H9 (cell line): Measurements from ENCODE around the gene ZBTB20. TPM values are rescaled to one million over a fixed set of nuclear protein-coding genes. Genes with fewer than 3 reads are reported as not detected.

Source experiments
- DNase-seq: peaks from one replicate; pipeline ENCODE4 v3.0.0-alpha.2; 2017
- H2AFZ ChIP-seq: one replicate; pipeline ENCODE4 v1.6.1; 2013; ENCODE audit warnings: mild to moderate bottlenecking, low read length, control low read depth, moderate library complexity
- H2AK5ac ChIP-seq: 2 replicates; pipeline ENCODE4 v1.6.1; 2013; ENCODE audit warnings: low read length, control low read depth, mixed read lengths; ENCODE audit not compliant: insufficient read length
- H2BK120ac ChIP-seq: one replicate; pipeline ENCODE4 v1.6.1; 2013; ENCODE audit warnings: low read depth, mild to moderate bottlenecking, low read length, control low read depth, inconsistent platforms; ENCODE audit not compliant: poor library complexity, severe bottlenecking
- H2BK12ac ChIP-seq: 2 replicates; pipeline ENCODE4 v1.6.1; 2013; ENCODE audit warnings: low read length, control low read depth, mixed read lengths, low read depth; ENCODE audit not compliant: insufficient read length
- H2BK15ac ChIP-seq: 2 replicates; pipeline ENCODE4 v1.6.1; 2013; ENCODE audit warnings: low read depth, low read length, control low read depth
- H2BK20ac ChIP-seq: one replicate; pipeline ENCODE4 v1.6.1; 2013; ENCODE audit warnings: low read depth, mild to moderate bottlenecking, low read length, control low read depth, inconsistent platforms; ENCODE audit not compliant: poor library complexity, severe bottlenecking
- H2BK5ac ChIP-seq: 2 replicates; pipeline ENCODE4 v1.6.1; 2013; ENCODE audit warnings: low read length, control low read depth, mixed read lengths; ENCODE audit not compliant: insufficient read length
- H3K14ac ChIP-seq: 2 replicates; pipeline ENCODE4 v1.6.1; 2013; ENCODE audit warnings: low read length, control low read depth; ENCODE audit not compliant: insufficient read depth
- H3K18ac ChIP-seq: 2 replicates; pipeline ENCODE4 v1.6.1; 2013; ENCODE audit warnings: low read depth, mild to moderate bottlenecking, mixed read lengths, low read length, control low read depth; ENCODE audit not compliant: insufficient read length
- H3K23ac ChIP-seq: 2 replicates; pipeline ENCODE4 v1.6.1; 2013; ENCODE audit warnings: low read length, control low read depth, mixed read lengths, low read depth; ENCODE audit not compliant: insufficient read length
- H3K23me2 ChIP-seq: 2 replicates; pipeline ENCODE4 v1.6.1; 2013; ENCODE audit warnings: low read depth, mild to moderate bottlenecking, mixed read lengths, low read length, control low read depth; ENCODE audit not compliant: insufficient read length, poor library complexity, severe bottlenecking
- H3K27ac ChIP-seq: 2 replicates; pipeline ENCODE4 v1.5.1; 2013; ENCODE audit warnings: low read length, control low read depth, mixed read lengths, low read depth; ENCODE audit not compliant: insufficient read length
- H3K27me3 ChIP-seq: 2 replicates; pipeline ENCODE4 v1.6.1; 2013; ENCODE audit warnings: low read length, control low read depth, inconsistent platforms; ENCODE audit not compliant: insufficient read depth
- H3K4ac ChIP-seq: 2 replicates; pipeline ENCODE4 v1.6.1; 2013; ENCODE audit warnings: low read depth, mild to moderate bottlenecking, control low read depth, inconsistent platforms, low read length, moderate library complexity
- H3K4me1 ChIP-seq: 2 replicates; pipeline ENCODE4 v1.6.1; 2013; ENCODE audit warnings: low read length, control low read depth, inconsistent platforms; ENCODE audit not compliant: insufficient read depth
- H3K4me2 ChIP-seq: 2 replicates; pipeline ENCODE4 v1.6.1; 2013; ENCODE audit warnings: low read length, control low read depth, mixed read lengths; ENCODE audit not compliant: insufficient read length, insufficient read depth
- H3K56ac ChIP-seq: 2 replicates; pipeline ENCODE4 v1.6.1; 2013; ENCODE audit warnings: low read depth, mild to moderate bottlenecking, mixed read lengths, low read length, control low read depth; ENCODE audit not compliant: insufficient read length
- H3K79me1 ChIP-seq: 2 replicates; pipeline ENCODE4 v1.6.1; 2013; ENCODE audit warnings: low read depth, mild to moderate bottlenecking, moderate library complexity, low read length, control low read depth, inconsistent platforms; ENCODE audit not compliant: insufficient read depth, poor library complexity, severe bottlenecking
- H3K79me2 ChIP-seq: 2 replicates; pipeline ENCODE4 v1.6.1; 2013; ENCODE audit warnings: low read length, control low read depth, inconsistent platforms; ENCODE audit not compliant: insufficient read depth
- H3K9ac ChIP-seq: 2 replicates; pipeline ENCODE4 v1.6.1; 2013; ENCODE audit warnings: low read length, control low read depth, mixed read lengths; ENCODE audit not compliant: insufficient read length; ENCODE audit errors: extremely low read depth
- H3K9me3 ChIP-seq: one replicate; pipeline ENCODE4 v1.6.1; 2013; ENCODE audit warnings: low read depth, low read length, inconsistent platforms; ENCODE audit not compliant: control insufficient read depth
- H3T11ph ChIP-seq: one replicate; pipeline ENCODE4 v1.6.1; 2013; ENCODE audit warnings: mild to moderate bottlenecking, low read length, control low read depth, inconsistent platforms
- H4K20me1 ChIP-seq: one replicate; pipeline ENCODE4 v1.6.1; 2013; ENCODE audit not compliant: control insufficient read depth, insufficient read length, insufficient read depth
- H4K5ac ChIP-seq: 2 replicates; pipeline ENCODE4 v1.6.1; 2013; ENCODE audit warnings: low read depth, mild to moderate bottlenecking, mixed read lengths, low read length, control low read depth; ENCODE audit not compliant: insufficient read length
- H4K8ac ChIP-seq: replicated peaks from 2 replicates; pipeline ENCODE4 v1.6.1; 2013; ENCODE audit warnings: low read length, control low read depth, mixed read lengths, low read depth; ENCODE audit not compliant: insufficient read length
- H4K91ac ChIP-seq: 2 replicates; pipeline ENCODE4 v1.6.1; 2013; ENCODE audit warnings: low read depth, mild to moderate bottlenecking, moderate library complexity, mixed read lengths, low read length, control low read depth; ENCODE audit not compliant: insufficient read length
- H3K27ac Mint-ChIP-seq, 3 experiments: 2 replicates in 2 of 3; 3 replicates in 1 of 3; pipeline ENCODE4 v1.8.0; 2020 to 2021; ENCODE audit warnings: mixed read lengths in 3 of 3, mild to moderate bottlenecking in 1 of 3, moderate library complexity in 1 of 3
- H3K27me3 Mint-ChIP-seq: 2 replicates; pipeline ENCODE4 v1.8.0; 2021; ENCODE audit warnings: low read depth, mild to moderate bottlenecking, moderate library complexity, mixed read lengths
- H3K36me3 Mint-ChIP-seq, 3 experiments: 2 replicates in 2 of 3; 3 replicates in 1 of 3; pipeline ENCODE4 v1.8.0; 2020 to 2021; ENCODE audit warnings: low read depth in 3 of 3, mixed read lengths in 3 of 3; ENCODE audit not compliant: insufficient read depth in 1 of 3
- H3K4me1 Mint-ChIP-seq, 2 experiments: 2 replicates each; pipeline ENCODE4 v1.8.0; 2020; ENCODE audit warnings: mixed read lengths in 2 of 2
- H3K4me3 Mint-ChIP-seq, 2 experiments: 2 replicates in 1 of 2; 3 replicates in 1 of 2; pipeline ENCODE4 v1.8.0; 2020 to 2021; ENCODE audit warnings: mild to moderate bottlenecking in 2 of 2, mixed read lengths in 2 of 2, moderate library complexity in 1 of 2
- H3K9me3 Mint-ChIP-seq, 2 experiments: 2 replicates in 1 of 2; 3 replicates in 1 of 2; pipeline ENCODE4 v1.8.0; 2020; ENCODE audit warnings: mild to moderate bottlenecking in 2 of 2, mixed read lengths in 2 of 2, moderate library complexity in 1 of 2
- WGBS: extraction: QIAGEN DNeasy Blood & Tissue Kit; methylation state at CpG from one replicate; pipeline ENCODE4 v1.1.7; 2013; ENCODE audit warnings: missing lambda C conversion rate, low lambda C conversion rate, mixed read lengths; ENCODE audit not compliant: insufficient read length; ENCODE audit errors: extremely low coverage; 5-methylcytosine and 5-hydroxymethylcytosine counted together
- total RNA-seq: library from RNA; stranded (reverse); gene quantifications from 2 replicates; pipeline ENCODE4 v1.2.1, GENCODE V29; 2021
- TF ChIP-seq, protein P1 (sequence below): fragments of 200-600 bp; sonication (generic); conservative IDR thresholded peaks from 3 replicates; pipeline ENCODE4 v1.8.0; 2021; ENCODE audit warnings: antibody characterized with exemption, mild to moderate bottlenecking

The ZBTB20 gene
- total RNA-seq, 1 experiment from 2014 or later, result 0.70 TPM

- WGBS, result no CpG with 5 or more reads among the region's 4 CpGs
- H2AK5ac ChIP-seq, result no peak overlapping the region
- H2BK20ac ChIP-seq, result no peak overlapping the region
- peaks cover 3% of the 10 kb centered on the region; the same call in 1 of the 2 replicates for H3K4me1 ChIP-seq
- Mint-ChIP-seq H3K9me3 (peaks cover 0 to 4% of the 10 kb centered on the region in 2 experiments; a peak in 1 of 5 replicates), H3K27me3 (no peaks in the 10 kb centered on the region), H3K27ac (no peak overlapping the region), H3K4me1 (peaks cover 15 to 17% of the 10 kb centered on the region in 2 experiments), H3K4me3 (no peak overlapping the region), H3K36me3 (peaks cover 0 to 3% (median 3%) of the 10 kb centered on the region in 3 experiments; a peak in 1 of 7 replicates)
- H3K9me3 ChIP-seq, result no peaks in the 10 kb centered on the region
- no peaks in the 10 kb centered on the region for H3K27me3 ChIP-seq
- H3K27ac ChIP-seq, result no peak overlapping the region
- H3K79me1 ChIP-seq, result no peaks in the 10 kb centered on the region
- H4K8ac ChIP-seq, result no peak overlapping the region
- H3K23ac ChIP-seq, result no peak overlapping the region
- no peaks in the 10 kb centered on the region for H4K20me1 ChIP-seq
- TF ChIP-seq, protein P1, sequence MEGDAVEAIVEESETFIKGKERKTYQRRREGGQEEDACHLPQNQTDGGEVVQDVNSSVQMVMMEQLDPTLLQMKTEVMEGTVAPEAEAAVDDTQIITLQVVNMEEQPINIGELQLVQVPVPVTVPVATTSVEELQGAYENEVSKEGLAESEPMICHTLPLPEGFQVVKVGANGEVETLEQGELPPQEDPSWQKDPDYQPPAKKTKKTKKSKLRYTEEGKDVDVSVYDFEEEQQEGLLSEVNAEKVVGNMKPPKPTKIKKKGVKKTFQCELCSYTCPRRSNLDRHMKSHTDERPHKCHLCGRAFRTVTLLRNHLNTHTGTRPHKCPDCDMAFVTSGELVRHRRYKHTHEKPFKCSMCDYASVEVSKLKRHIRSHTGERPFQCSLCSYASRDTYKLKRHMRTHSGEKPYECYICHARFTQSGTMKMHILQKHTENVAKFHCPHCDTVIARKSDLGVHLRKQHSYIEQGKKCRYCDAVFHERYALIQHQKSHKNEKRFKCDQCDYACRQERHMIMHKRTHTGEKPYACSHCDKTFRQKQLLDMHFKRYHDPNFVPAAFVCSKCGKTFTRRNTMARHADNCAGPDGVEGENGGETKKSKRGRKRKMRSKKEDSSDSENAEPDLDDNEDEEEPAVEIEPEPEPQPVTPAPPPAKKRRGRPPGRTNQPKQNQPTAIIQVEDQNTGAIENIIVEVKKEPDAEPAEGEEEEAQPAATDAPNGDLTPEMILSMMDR, result no peak
- no peak for DNase-seq
- H3K79me2 ChIP-seq, result no peaks in the 10 kb centered on the region
- no peak overlapping the region for H4K5ac ChIP-seq
- H3K9ac ChIP-seq, result no peak overlapping the region
- no peak overlapping the region for H4K91ac ChIP-seq
- H3K4ac ChIP-seq, result no peak overlapping the region
- H2BK5ac ChIP-seq, result no peak overlapping the region
- H3T11ph ChIP-seq, result no peak overlapping the region
- H2BK120ac ChIP-seq, result no peak overlapping the region
- no peak overlapping the region for H2BK15ac ChIP-seq
- no peak overlapping the region for H2AFZ ChIP-seq
- no peak overlapping the region for H3K4me2 ChIP-seq
- no peaks in the 10 kb centered on the region for H3K23me2 ChIP-seq
- H3K18ac ChIP-seq, result no peak overlapping the region
- H2BK12ac ChIP-seq, result no peak overlapping the region
- H3K14ac ChIP-seq, result no peak overlapping the region
- H3K56ac ChIP-seq, result no peak overlapping the region
Observed at GRCh38 chr3:114377426-114377825, 769.7 kb downstream of the ZBTB20 start.
